ENCODE results near the gene CREB5.

DNA sequence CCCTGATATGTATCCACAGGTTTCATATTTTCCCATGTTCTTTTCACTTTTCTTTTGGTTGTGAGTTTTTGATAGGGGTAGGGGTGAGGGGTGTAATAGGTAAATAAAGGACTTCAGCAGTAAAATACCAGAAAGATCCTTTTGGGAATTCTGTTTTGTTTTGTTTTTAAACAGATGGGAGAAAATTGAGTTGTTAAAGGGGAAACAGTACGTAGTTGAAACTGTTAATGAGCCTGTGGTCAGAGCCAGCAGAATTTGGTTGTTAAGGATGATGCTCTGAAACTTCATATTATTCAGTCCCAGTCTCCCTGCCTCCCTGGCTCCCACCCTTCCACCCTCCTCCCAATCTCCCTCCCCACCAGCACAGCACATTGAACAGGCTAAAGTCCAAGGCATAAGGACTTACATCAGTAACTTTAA is 195.9 kb downstream of the CREB5 start:
- no peak for TF ChIP-seq CTCF (IDR thresholded peaks at IDR 0.05)
- TF ChIP-seq EP300 (IDR thresholded peaks at IDR 0.05), result no peak
- TF ChIP-seq POLR2A (IDR thresholded peaks at IDR 0.05; ENCODE audit: low read depth), result no peak
- TF ChIP-seq POLR2AphosphoS5 (IDR thresholded peaks at IDR 0.05), result no peak

Measured in esophagus muscularis mucosa (tissue), 4 donors.